Measurements from ENCODE around the gene TNK2. TPM values are rescaled to one million over a fixed set of nuclear protein-coding genes. Genes with fewer than 3 reads are reported as not detected.

Gene TNK2
- total and polyA plus RNA-seq, 2 experiments from 2014 or later: 3.2 to 12.3 TPM

GRCh38 chr3:195815169-195815771, 93.1 kb downstream of the TNK2 start:
- 79 to 80% methylated on average over 18 of the region's 18 CpGs for WGBS, 2 experiments (ENCODE audit: low coverage in 1 of 2, low lambda C conversion rate in 2 of 2, missing lambda C conversion rate in 2 of 2)
- Histone ChIP-seq H2AFZ (no peak overlapping the region), H3F3A (ENCODE audit: insufficient read depth) (no peaks in the 10 kb centered on the region), H3K27ac (no peak overlapping the region), H3K9me3 (ENCODE audit: low read depth) (no peaks in the 10 kb centered on the region), H4K20me1 (ENCODE audit: insufficient read depth) (no peaks in the 10 kb centered on the region), H3K36me3 (ENCODE audit: low read depth) (no peaks in the 10 kb centered on the region), H3K79me2 (ENCODE audit: insufficient read depth) (no peaks in the 10 kb centered on the region), H3K4me1 (ENCODE audit: insufficient read depth) (no peaks in the 10 kb centered on the region), H3K9me2 (ENCODE audit: insufficient read depth) (no peaks in the 10 kb centered on the region), H3K4me3 (no peak overlapping the region), H3K27me3 (replicated peaks; ENCODE audit: insufficient read depth) (peaks cover 8% of the 10 kb centered on the region), H3K4me2 (ENCODE audit: unreplicated experiment) (no peak overlapping the region), H3K9ac (no peak overlapping the region)
- TF ChIP-seq EZH2phosphoT487 (IDR thresholded peaks at IDR 0.05; ENCODE audit: insufficient read depth, low read depth) (no peak), EZH2 (IDR thresholded peaks at IDR 0.05; ENCODE audit: insufficient read depth, poor library complexity, severe bottlenecking) (no peak)
- DNase-seq: no peak
- in situ Hi-C loops (cut with MboI): no loop called here

- Histone ChIP-seq H2AFZ (no peak overlapping the region), H3K4me2 (ENCODE audit: unreplicated experiment) (no peak overlapping the region), H3K4me1 (ENCODE audit: insufficient read depth) (no peaks in the 10 kb centered on the region), H3K36me3 (ENCODE audit: low read depth) (no peaks in the 10 kb centered on the region), H3K79me2 (ENCODE audit: insufficient read depth) (no peaks in the 10 kb centered on the region), H3K9me3 (ENCODE audit: low read depth) (no peaks in the 10 kb centered on the region), H3K9me2 (ENCODE audit: insufficient read depth) (no peaks in the 10 kb centered on the region), H3K27ac (no peak overlapping the region), H3K4me3 (no peak overlapping the region), H3K9ac (no peak overlapping the region), H3F3A (ENCODE audit: insufficient read depth) (no peaks in the 10 kb centered on the region), H4K20me1 (ENCODE audit: insufficient read depth) (no peaks in the 10 kb centered on the region), H3K27me3 (replicated peaks; ENCODE audit: insufficient read depth) (peaks cover 8% of the 10 kb centered on the region)
- TF ChIP-seq EZH2phosphoT487 (IDR thresholded peaks at IDR 0.05; ENCODE audit: insufficient read depth, low read depth) (no peak), EZH2 (IDR thresholded peaks at IDR 0.05; ENCODE audit: insufficient read depth, poor library complexity, severe bottlenecking) (no peak)
- no peak for DNase-seq
- in situ Hi-C loops (cut with MboI): no loop called here
- WGBS, 2 experiments (ENCODE audit: low coverage in 1 of 2, low lambda C conversion rate in 2 of 2, missing lambda C conversion rate in 2 of 2): 78 to 79% methylated on average over 24 of the region's 24 CpGs
Measured at GRCh38 chr3:195813916-195814640, 94.3 kb downstream of the TNK2 start.

Small RNA genes lying within 50 kb of the gene (microRNA-seq; reads per million reads assigned to microRNA genes)
- not detected for gene MIR6829 (ENCODE audit: borderline number of aligned reads)

Small RNA genes lying within 50 kb of the gene (small RNA-seq; reads per million reads assigned to genes)
- not detected for gene MIR6829 (ENCODE audit: low read depth, low replicate concordance)
- gene RNU2-11P (ENCODE audit: low read depth, low replicate concordance): 0.56 reads per million

Other genes starting within 250 kb of the TNK2 start
- not detected in 2 replicates for gene MUC20, start 187.6 kb downstream of the TNK2 start, total RNA-seq (2014; rRNA removed; shearing (Covaris generic))
- gene MUC20, start 187.6 kb downstream of the TNK2 start, polyA plus RNA-seq (2016; fragmentation: Nextera tagmentation; extraction: Ambion mirVana): not detected in 2 replicates
- not detected in 2 replicates for gene MUC4, start 96.6 kb downstream of the TNK2 start, total RNA-seq (2014; rRNA removed; shearing (Covaris generic))
- gene MUC4, start 96.6 kb downstream of the TNK2 start, polyA plus RNA-seq (2016; fragmentation: Nextera tagmentation; extraction: Ambion mirVana): not detected in 2 replicates
- gene TFRC, start 173.5 kb upstream of the TNK2 start, total RNA-seq (2014; rRNA removed; shearing (Covaris generic)): 106 and 107 TPM in 2 replicates
- gene TFRC, start 173.5 kb upstream of the TNK2 start, polyA plus RNA-seq (2016; fragmentation: Nextera tagmentation; extraction: Ambion mirVana): 64.1 and 64.6 TPM in 2 replicates

Data from GM23248 (cell line).